ENCODE data around the gene GPR83.

Gene GPR83

GRCh38 chr11:94447149-94447548, 45.9 kb upstream of the GPR83 start:
- Histone ChIP-seq H2AFZ (ENCODE audit: low read depth, low read length) (no peak overlapping the region), H3K9me3 (ENCODE audit: insufficient read depth, low read length) (no peaks in the 10 kb centered on the region), H3K4me1 (ENCODE audit: low read length) (no peaks in the 10 kb centered on the region), H3K36me3 (replicated peaks; ENCODE audit: low read depth, low read length) (peaks cover 46% of the 10 kb centered on the region), H3K79me2 (ENCODE audit: low read length) (no peaks in the 10 kb centered on the region), H3K4me3 (ENCODE audit: low read length) (no peak overlapping the region), H3K9ac (ENCODE audit: low read length) (no peak overlapping the region), H3K27ac (ENCODE audit: low read length) (no peak overlapping the region), H4K20me1 (ENCODE audit: insufficient read depth, low read length) (no peaks in the 10 kb centered on the region), H3K27me3 (ENCODE audit: low read depth, low read length) (no peaks in the 10 kb centered on the region), H3K4me2 (ENCODE audit: low read length) (no peak overlapping the region)
- TF ChIP-seq EZH2phosphoT487 (IDR thresholded peaks at IDR 0.05; ENCODE audit: low read depth) (no peak), CTCF (IDR thresholded peaks at IDR 0.05; ENCODE audit: low read depth, low read length) (no peak)

DNA sequence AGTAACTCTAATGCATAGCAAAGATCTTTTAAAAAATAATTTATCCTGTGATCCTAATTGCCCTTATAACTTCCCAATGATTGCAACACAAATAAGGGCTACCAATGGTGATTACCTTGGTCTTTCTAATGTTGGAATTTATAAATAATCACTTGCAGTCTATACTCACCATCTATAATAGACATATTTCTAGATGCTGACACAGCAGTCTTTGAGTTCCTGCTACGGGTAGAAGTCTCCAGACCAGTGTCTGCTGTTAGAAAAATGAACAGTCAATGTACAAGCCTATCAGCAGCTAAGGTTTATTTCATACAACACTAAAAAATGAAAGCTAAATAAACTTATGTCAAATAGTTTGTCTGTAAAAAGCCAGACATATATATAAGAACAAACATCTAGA, 44.4 kb upstream of the GPR83 start:
- H4K20me1 ChIP-seq (ENCODE audit: insufficient read depth, low read length) = no peaks in the 10 kb centered on the region

DNA sequence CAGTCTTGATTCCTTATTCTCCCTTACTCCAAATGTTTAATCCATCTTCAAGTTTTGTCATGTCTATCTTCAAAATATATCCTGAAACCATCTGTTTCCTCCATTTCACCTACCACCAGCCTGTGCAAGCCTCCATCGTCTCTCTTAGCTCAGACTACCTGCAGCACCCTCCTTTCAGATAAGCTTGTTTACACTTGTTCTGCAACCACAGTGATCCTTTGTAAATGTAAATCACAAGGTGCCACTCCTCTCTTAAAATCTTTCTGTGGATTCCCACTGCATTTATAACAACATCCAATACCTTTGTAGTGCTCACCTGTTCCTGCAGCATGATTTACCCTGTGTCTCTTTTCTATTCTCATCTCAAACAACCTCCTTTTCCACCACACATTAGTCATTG, 31.8 kb upstream of the GPR83 start:
- no peak overlapping the region for H3K4me3 ChIP-seq (ENCODE audit: low read length)
- no peaks in the 10 kb centered on the region for H4K20me1 ChIP-seq (ENCODE audit: insufficient read depth, low read length)
- peaks cover 61% of the 10 kb centered on the region for H3K36me3 ChIP-seq (replicated peaks; ENCODE audit: low read depth, low read length)
- H3K27me3 ChIP-seq (ENCODE audit: low read depth, low read length) = no peaks in the 10 kb centered on the region
- no peak overlapping the region for H3K4me2 ChIP-seq (ENCODE audit: low read length)
- H2AFZ ChIP-seq (ENCODE audit: low read depth, low read length) = no peak overlapping the region
- TF ChIP-seq CTCF (IDR thresholded peaks at IDR 0.05; ENCODE audit: low read depth, low read length) (no peak), EZH2phosphoT487 (IDR thresholded peaks at IDR 0.05; ENCODE audit: low read depth) (no peak)
- H3K27ac ChIP-seq (ENCODE audit: low read length) = no peak overlapping the region
- no peaks in the 10 kb centered on the region for H3K79me2 ChIP-seq (ENCODE audit: low read length)
- no peaks in the 10 kb centered on the region for H3K4me1 ChIP-seq (ENCODE audit: low read length)
- no peaks in the 10 kb centered on the region for H3K9me3 ChIP-seq (ENCODE audit: insufficient read depth, low read length)
- no peak overlapping the region for H3K9ac ChIP-seq (ENCODE audit: low read length)

More for the DNA sequence above, 44.4 kb upstream of the GPR83 start:
- Histone ChIP-seq H3K9me3 (ENCODE audit: insufficient read depth, low read length) (no peaks in the 10 kb centered on the region), H3K36me3 (replicated peaks; ENCODE audit: low read depth, low read length) (peaks cover 53% of the 10 kb centered on the region), H3K4me1 (ENCODE audit: low read length) (no peaks in the 10 kb centered on the region), H3K27ac (ENCODE audit: low read length) (no peak overlapping the region), H3K79me2 (ENCODE audit: low read length) (no peaks in the 10 kb centered on the region), H3K27me3 (ENCODE audit: low read depth, low read length) (no peaks in the 10 kb centered on the region), H3K4me2 (ENCODE audit: low read length) (no peak overlapping the region), H3K4me3 (ENCODE audit: low read length) (no peak overlapping the region), H2AFZ (ENCODE audit: low read depth, low read length) (no peak overlapping the region), H3K9ac (ENCODE audit: low read length) (no peak overlapping the region)
- no peak for TF ChIP-seq EZH2phosphoT487 (IDR thresholded peaks at IDR 0.05; ENCODE audit: low read depth)
- no peak for TF ChIP-seq CTCF (IDR thresholded peaks at IDR 0.05; ENCODE audit: low read depth, low read length)

GRCh38 chr11:94424662-94425061, 23.4 kb upstream of the GPR83 start:
- H3K27me3 ChIP-seq (ENCODE audit: low read depth, low read length) = no peaks in the 10 kb centered on the region
- peaks cover 5% of the 10 kb centered on the region; the same call in 1 of the 2 replicates for H4K20me1 ChIP-seq (ENCODE audit: insufficient read depth, low read length)
- peaks cover 47% of the 10 kb centered on the region for H3K36me3 ChIP-seq (replicated peaks; ENCODE audit: low read depth, low read length)
- no peak overlapping the region for H3K9ac ChIP-seq (ENCODE audit: low read length)
- peaks cover 6% of the 10 kb centered on the region for H3K4me1 ChIP-seq (ENCODE audit: low read length)
- no peak overlapping the region for H2AFZ ChIP-seq (ENCODE audit: low read depth, low read length)
- H3K4me2 ChIP-seq (ENCODE audit: low read length) = no peak overlapping the region
- H3K27ac ChIP-seq (ENCODE audit: low read length) = no peak overlapping the region
- TF ChIP-seq CTCF (IDR thresholded peaks at IDR 0.05; ENCODE audit: low read depth, low read length) = no peak
- no peak for TF ChIP-seq EZH2phosphoT487 (IDR thresholded peaks at IDR 0.05; ENCODE audit: low read depth)
- no peaks in the 10 kb centered on the region for H3K9me3 ChIP-seq (ENCODE audit: insufficient read depth, low read length)
- no peak overlapping the region for H3K4me3 ChIP-seq (ENCODE audit: low read length)
- H3K79me2 ChIP-seq (ENCODE audit: low read length) = 0 out of 2 replicates have a peak, but pooled peaks cover 8% of the 10 kb centered on the region

All from OCI-LY3 (cell line).